Neural cell (in vitro differentiated cells): Measurements from ENCODE around the gene ATOH8. TPM values are rescaled to one million over a fixed set of nuclear protein-coding genes. Genes with fewer than 3 reads are reported as not detected.

Experiments used
- H2AFZ ChIP-seq: fragments of 200-600, 300-800 bp; sonication (generic), shearing (Covaris generic); 2 replicates; pipeline ENCODE4 v1.6.0; 2014; ENCODE audit warnings: low read depth, mild to moderate bottlenecking, antibody characterized with exemption, low read length, moderate library complexity
- H3F3A ChIP-seq: fragments of 200-600 bp; shearing (Covaris generic); 2 replicates; pipeline ENCODE4 v1.6.1; 2016; ENCODE audit warnings: mild to moderate bottlenecking, moderate library complexity, mixed read lengths, antibody characterized with exemption, low read length; ENCODE audit not compliant: insufficient read depth, poor library complexity, severe bottlenecking
- H3K27ac ChIP-seq: fragments of 200-600, 300-800 bp; sonication (generic), shearing (Covaris generic); 2 replicates; pipeline ENCODE4 v1.5.1; 2014; ENCODE audit warnings: mild to moderate bottlenecking, low read length, moderate library complexity
- H3K27me3 ChIP-seq: fragments of 300-800, 200-600 bp; sonication (generic), shearing (Covaris generic); 2 replicates; pipeline ENCODE4 v1.6.0; 2014; ENCODE audit warnings: mild to moderate bottlenecking, low read depth, low read length, moderate library complexity; ENCODE audit not compliant: insufficient read depth
- H3K36me3 ChIP-seq: fragments of 300-800, 200-600 bp; sonication (generic), shearing (Covaris generic); 2 replicates; pipeline ENCODE4 v1.5.1; 2014; ENCODE audit warnings: mild to moderate bottlenecking, antibody characterized with exemption, low read length, moderate library complexity; ENCODE audit not compliant: insufficient read depth
- H3K4me2 ChIP-seq: fragments of 300-800, 200-600 bp; sonication (generic), shearing (Covaris generic); 2 replicates; pipeline ENCODE4 v1.6.0; 2014; ENCODE audit warnings: mild to moderate bottlenecking, low read length
- H3K4me3 ChIP-seq: fragments of 300-800, 200-600 bp; sonication (generic), shearing (Covaris generic); 2 replicates; pipeline ENCODE4 v1.5.1; 2014; ENCODE audit warnings: mild to moderate bottlenecking, low read length, moderate library complexity
- H3K79me2 ChIP-seq: fragments of 200-600 bp; shearing (Covaris generic); replicated peaks from 2 replicates; pipeline ENCODE4 v1.6.0; 2014; ENCODE audit warnings: mild to moderate bottlenecking, low read length, moderate library complexity; ENCODE audit not compliant: insufficient read depth
- H3K9ac ChIP-seq: fragments of 300-800, 200-600 bp; sonication (generic), shearing (Covaris generic); 2 replicates; pipeline ENCODE4 v1.6.1; 2016; ENCODE audit warnings: mild to moderate bottlenecking, low read length, mixed read lengths
- H3K9me2 ChIP-seq: fragments of 200-600 bp; shearing (Covaris generic); 2 replicates; pipeline ENCODE4 v1.6.1; 2016; ENCODE audit warnings: mild to moderate bottlenecking, low read length, mixed read lengths; ENCODE audit not compliant: insufficient read depth
- H3K9me3 ChIP-seq: fragments of 200-600, 300-800 bp; sonication (generic), shearing (Covaris generic); 2 replicates; pipeline ENCODE4 v1.6.1; 2016; ENCODE audit warnings: mild to moderate bottlenecking, mixed run types, low read length, moderate library complexity, mixed read lengths
- H4K20me1 ChIP-seq: fragments of 200-600 bp; shearing (Covaris generic); 2 replicates; pipeline ENCODE4 v1.6.1; 2016; ENCODE audit warnings: mild to moderate bottlenecking, mixed run types; ENCODE audit not compliant: insufficient read depth
- EP300 ChIP-seq: fragments of 450-650 bp; conservative IDR thresholded peaks from 2 replicates; pipeline ENCODE4 v1.6.1; 2014; ENCODE audit warnings: antibody characterized with exemption, mild to moderate bottlenecking, moderate library complexity; ENCODE audit not compliant: poor library complexity, severe bottlenecking
- EZH2 ChIP-seq: fragments of 200-600, 300-800 bp; shearing (Covaris generic), sonication (generic); IDR thresholded peaks from 2 replicates; pipeline ENCODE4 v1.6.1; 2014; ENCODE audit warnings: antibody characterized with exemption, low read length, borderline replicate concordance, mild to moderate bottlenecking; ENCODE audit not compliant: insufficient read depth, poor library complexity, severe bottlenecking
- MXI1 ChIP-seq: fragments of 450-650 bp; conservative IDR thresholded peaks from 2 replicates; pipeline ENCODE4 v1.6.1; 2014; ENCODE audit warnings: antibody characterized with exemption, mild to moderate bottlenecking; ENCODE audit not compliant: poor library complexity, severe bottlenecking
- POLR2AphosphoS5 ChIP-seq: IDR thresholded peaks from 2 replicates; pipeline ENCODE4 v1.6.1; 2012
- RAD21 ChIP-seq: fragments of 450-650 bp; conservative IDR thresholded peaks from 2 replicates; pipeline ENCODE4 v1.6.1; 2014; ENCODE audit warnings: antibody characterized with exemption, mild to moderate bottlenecking, moderate library complexity
- SMC3 ChIP-seq: fragments of 450-650 bp; conservative IDR thresholded peaks from 2 replicates; pipeline ENCODE4 v1.6.1; 2014; ENCODE audit warnings: antibody characterized with exemption, mild to moderate bottlenecking, moderate library complexity; ENCODE audit not compliant: poor library complexity
- TAF1 ChIP-seq: IDR thresholded peaks from 2 replicates; pipeline ENCODE4 v1.6.1; 2012; ENCODE audit warnings: low read depth
- polyA plus RNA-seq: library from polyadenylated mRNA; depleted of rRNA; stranded (reverse); fragments of >200 nt; gene quantifications from 2 replicates; pipeline ENCODE4 v1.2.3, GENCODE V29; 2014
- TF ChIP-seq, protein P1 (sequence below): fragments of 450-650 bp; IDR thresholded peaks from 2 replicates; pipeline ENCODE4 v1.5.1; 2014; ENCODE audit warnings: antibody characterized with exemption, mild to moderate bottlenecking, moderate library complexity; ENCODE audit not compliant: poor library complexity, severe bottlenecking

ATOH8 gene
- polyA plus RNA-seq, 1 donor from 2014 or later, result 1.6 TPM

DNA sequence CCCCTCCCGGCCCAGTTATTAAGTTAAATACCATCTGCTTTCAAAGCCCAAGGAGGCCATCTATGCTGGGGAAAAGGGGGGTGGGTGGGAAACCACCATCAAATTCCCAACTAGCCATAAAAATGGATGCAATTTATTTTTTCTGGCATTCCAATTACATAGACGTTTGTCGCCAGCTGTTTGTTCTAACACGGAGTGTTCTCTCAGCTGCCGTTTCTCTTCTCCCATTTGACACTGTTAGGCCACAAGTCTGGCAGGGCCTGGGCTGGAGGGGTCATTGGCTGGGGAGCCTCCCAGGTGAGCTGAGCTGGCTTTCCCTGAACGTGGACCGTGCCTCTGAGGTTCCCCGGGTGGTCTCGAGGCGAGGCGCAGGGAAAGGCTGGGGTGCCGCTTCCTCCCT lies 16.6 kb downstream of the ATOH8 start:
- Histone ChIP-seq H3K27me3 (no peaks in the 10 kb centered on the region), H3K36me3 (no peaks in the 10 kb centered on the region), H3K79me2 (no peaks in the 10 kb centered on the region), H3K27ac (no peak overlapping the region), H3F3A (no peaks in the 10 kb centered on the region), H3K9ac (no peak overlapping the region), H3K4me3 (no peak overlapping the region), H3K9me3 (no peaks in the 10 kb centered on the region), H3K9me2 (no peaks in the 10 kb centered on the region), H2AFZ (no peak overlapping the region), H3K4me2 (no peak overlapping the region), H4K20me1 (no peaks in the 10 kb centered on the region)
- TF ChIP-seq EZH2 (no peak), EP300 (no peak), SMC3 (no peak), RAD21 (no peak), POLR2AphosphoS5 (no peak), TAF1 (no peak), MXI1 (no peak)
- TF ChIP-seq, protein P1, sequence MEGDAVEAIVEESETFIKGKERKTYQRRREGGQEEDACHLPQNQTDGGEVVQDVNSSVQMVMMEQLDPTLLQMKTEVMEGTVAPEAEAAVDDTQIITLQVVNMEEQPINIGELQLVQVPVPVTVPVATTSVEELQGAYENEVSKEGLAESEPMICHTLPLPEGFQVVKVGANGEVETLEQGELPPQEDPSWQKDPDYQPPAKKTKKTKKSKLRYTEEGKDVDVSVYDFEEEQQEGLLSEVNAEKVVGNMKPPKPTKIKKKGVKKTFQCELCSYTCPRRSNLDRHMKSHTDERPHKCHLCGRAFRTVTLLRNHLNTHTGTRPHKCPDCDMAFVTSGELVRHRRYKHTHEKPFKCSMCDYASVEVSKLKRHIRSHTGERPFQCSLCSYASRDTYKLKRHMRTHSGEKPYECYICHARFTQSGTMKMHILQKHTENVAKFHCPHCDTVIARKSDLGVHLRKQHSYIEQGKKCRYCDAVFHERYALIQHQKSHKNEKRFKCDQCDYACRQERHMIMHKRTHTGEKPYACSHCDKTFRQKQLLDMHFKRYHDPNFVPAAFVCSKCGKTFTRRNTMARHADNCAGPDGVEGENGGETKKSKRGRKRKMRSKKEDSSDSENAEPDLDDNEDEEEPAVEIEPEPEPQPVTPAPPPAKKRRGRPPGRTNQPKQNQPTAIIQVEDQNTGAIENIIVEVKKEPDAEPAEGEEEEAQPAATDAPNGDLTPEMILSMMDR, result no peak

DNA sequence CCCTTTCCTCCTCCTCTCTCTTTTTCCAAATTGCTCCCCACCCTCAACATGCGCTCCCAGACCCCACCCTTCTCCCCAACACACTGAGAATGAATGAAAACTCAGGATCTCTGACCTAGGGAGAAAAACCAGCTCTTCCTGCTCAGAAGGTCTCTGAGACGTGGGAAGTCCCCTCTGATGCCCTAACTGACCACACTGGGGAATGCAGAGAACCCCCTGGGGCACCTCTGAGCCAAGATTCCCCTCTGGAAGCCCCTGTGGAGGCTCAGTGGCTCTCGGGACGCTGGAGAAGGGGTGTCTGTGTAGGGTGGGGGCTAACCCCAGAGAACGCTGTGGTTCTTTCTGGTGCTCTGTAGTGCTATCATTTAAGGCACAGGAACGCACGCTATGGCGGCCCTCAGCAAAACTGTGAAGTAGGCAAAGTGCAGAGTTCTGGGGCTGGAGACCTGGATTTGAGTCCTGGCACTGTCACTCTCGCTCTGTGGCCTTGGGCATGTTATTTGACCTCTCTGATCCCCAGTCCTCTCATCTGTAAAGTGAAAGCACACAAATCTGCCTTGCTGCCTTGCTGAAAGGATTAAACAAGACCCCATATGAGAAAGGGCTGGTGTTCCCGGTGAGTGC lies 17.1 kb downstream of the ATOH8 start:
- H3K4me2 ChIP-seq, result no peak overlapping the region
- no peak overlapping the region for H2AFZ ChIP-seq
- H3K36me3 ChIP-seq, result no peaks in the 10 kb centered on the region
- H3K9me3 ChIP-seq, result no peaks in the 10 kb centered on the region
- H3K4me3 ChIP-seq, result no peak overlapping the region
- H3K79me2 ChIP-seq, result no peaks in the 10 kb centered on the region
- H3F3A ChIP-seq, result no peaks in the 10 kb centered on the region
- H3K27ac ChIP-seq, result no peak overlapping the region
- TF ChIP-seq RAD21 (no peak), POLR2AphosphoS5 (no peak)
- H3K27me3 ChIP-seq, result no peaks in the 10 kb centered on the region
- H3K9me2 ChIP-seq, result no peaks in the 10 kb centered on the region
- H4K20me1 ChIP-seq, result no peaks in the 10 kb centered on the region
- no peak overlapping the region for H3K9ac ChIP-seq

DNA sequence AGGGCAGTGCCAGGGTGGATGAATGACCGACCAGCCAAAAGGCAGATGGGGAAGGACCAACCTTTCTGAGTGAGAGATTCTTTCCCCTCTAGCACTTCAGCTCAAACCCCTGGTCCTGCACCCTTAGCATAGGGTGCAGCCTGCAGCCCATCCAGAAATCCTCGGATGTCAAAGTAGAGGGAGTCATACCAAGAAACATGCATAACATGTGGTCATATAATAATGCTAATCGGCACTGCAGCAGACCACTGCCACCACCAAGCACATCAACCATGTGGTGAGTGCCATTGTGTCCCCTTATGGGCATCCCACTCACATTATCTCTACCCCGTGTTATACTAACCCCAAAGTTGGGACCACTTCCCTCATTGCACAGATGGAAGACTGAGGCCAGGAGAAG lies 17.7 kb downstream of the ATOH8 start:
- Histone ChIP-seq H3K9me2 (no peaks in the 10 kb centered on the region), H3K9ac (no peak overlapping the region), H3K4me3 (no peak overlapping the region), H3K4me2 (no peak overlapping the region), H2AFZ (no peak overlapping the region), H4K20me1 (no peaks in the 10 kb centered on the region), H3K36me3 (no peaks in the 10 kb centered on the region), H3K79me2 (no peaks in the 10 kb centered on the region), H3K27ac (no peak overlapping the region), H3K9me3 (no peaks in the 10 kb centered on the region), H3K27me3 (no peaks in the 10 kb centered on the region), H3F3A (no peaks in the 10 kb centered on the region)
- TF ChIP-seq, protein P1, result no peak
- no peak for TF ChIP-seq MXI1
- no peak for TF ChIP-seq EP300
- no peak for TF ChIP-seq SMC3
- no peak for TF ChIP-seq TAF1
- no peak for TF ChIP-seq POLR2AphosphoS5
- TF ChIP-seq EZH2, result no peak
